Neural cell (in vitro differentiated cells): ENCODE data around the gene SRF. TPM values are rescaled to one million over a fixed set of nuclear protein-coding genes. Genes with fewer than 3 reads are reported as not detected.

Source experiments
- H2AFZ ChIP-seq: fragments of 200-600, 300-800 bp; sonication (generic), shearing (Covaris generic); 2 replicates; pipeline ENCODE4 v1.6.0; 2014; ENCODE audit warnings: low read depth, mild to moderate bottlenecking, antibody characterized with exemption, low read length, moderate library complexity
- H3F3A ChIP-seq: fragments of 200-600 bp; shearing (Covaris generic); 2 replicates; pipeline ENCODE4 v1.6.1; 2016; ENCODE audit warnings: mild to moderate bottlenecking, moderate library complexity, mixed read lengths, antibody characterized with exemption, low read length; ENCODE audit not compliant: insufficient read depth, poor library complexity, severe bottlenecking
- H3K27ac ChIP-seq: fragments of 200-600, 300-800 bp; sonication (generic), shearing (Covaris generic); 2 replicates; pipeline ENCODE4 v1.5.1; 2014; ENCODE audit warnings: mild to moderate bottlenecking, low read length, moderate library complexity
- H3K27me3 ChIP-seq: fragments of 300-800, 200-600 bp; sonication (generic), shearing (Covaris generic); 2 replicates; pipeline ENCODE4 v1.6.0; 2014; ENCODE audit warnings: mild to moderate bottlenecking, low read depth, low read length, moderate library complexity; ENCODE audit not compliant: insufficient read depth
- H3K36me3 ChIP-seq: fragments of 300-800, 200-600 bp; sonication (generic), shearing (Covaris generic); 2 replicates; pipeline ENCODE4 v1.5.1; 2014; ENCODE audit warnings: mild to moderate bottlenecking, antibody characterized with exemption, low read length, moderate library complexity; ENCODE audit not compliant: insufficient read depth
- H3K4me2 ChIP-seq: fragments of 300-800, 200-600 bp; sonication (generic), shearing (Covaris generic); 2 replicates; pipeline ENCODE4 v1.6.0; 2014; ENCODE audit warnings: mild to moderate bottlenecking, low read length
- H3K4me3 ChIP-seq: fragments of 300-800, 200-600 bp; sonication (generic), shearing (Covaris generic); 2 replicates; pipeline ENCODE4 v1.5.1; 2014; ENCODE audit warnings: mild to moderate bottlenecking, low read length, moderate library complexity
- H3K79me2 ChIP-seq: fragments of 200-600 bp; shearing (Covaris generic); replicated peaks from 2 replicates; pipeline ENCODE4 v1.6.0; 2014; ENCODE audit warnings: mild to moderate bottlenecking, low read length, moderate library complexity; ENCODE audit not compliant: insufficient read depth
- H3K9ac ChIP-seq: fragments of 300-800, 200-600 bp; sonication (generic), shearing (Covaris generic); 2 replicates; pipeline ENCODE4 v1.6.1; 2016; ENCODE audit warnings: mild to moderate bottlenecking, low read length, mixed read lengths
- H3K9me2 ChIP-seq: fragments of 200-600 bp; shearing (Covaris generic); 2 replicates; pipeline ENCODE4 v1.6.1; 2016; ENCODE audit warnings: mild to moderate bottlenecking, low read length, mixed read lengths; ENCODE audit not compliant: insufficient read depth
- H3K9me3 ChIP-seq: fragments of 200-600, 300-800 bp; sonication (generic), shearing (Covaris generic); 2 replicates; pipeline ENCODE4 v1.6.1; 2016; ENCODE audit warnings: mild to moderate bottlenecking, mixed run types, low read length, moderate library complexity, mixed read lengths
- H4K20me1 ChIP-seq: fragments of 200-600 bp; shearing (Covaris generic); 2 replicates; pipeline ENCODE4 v1.6.1; 2016; ENCODE audit warnings: mild to moderate bottlenecking, mixed run types; ENCODE audit not compliant: insufficient read depth
- CTCF ChIP-seq: fragments of 450-650 bp; IDR thresholded peaks from 2 replicates; pipeline ENCODE4 v1.5.1; 2014; ENCODE audit warnings: antibody characterized with exemption, mild to moderate bottlenecking, moderate library complexity; ENCODE audit not compliant: poor library complexity, severe bottlenecking
- EP300 ChIP-seq: fragments of 450-650 bp; conservative IDR thresholded peaks from 2 replicates; pipeline ENCODE4 v1.6.1; 2014; ENCODE audit warnings: antibody characterized with exemption, mild to moderate bottlenecking, moderate library complexity; ENCODE audit not compliant: poor library complexity, severe bottlenecking
- EZH2 ChIP-seq: fragments of 200-600, 300-800 bp; shearing (Covaris generic), sonication (generic); IDR thresholded peaks from 2 replicates; pipeline ENCODE4 v1.6.1; 2014; ENCODE audit warnings: antibody characterized with exemption, low read length, borderline replicate concordance, mild to moderate bottlenecking; ENCODE audit not compliant: insufficient read depth, poor library complexity, severe bottlenecking
- MXI1 ChIP-seq: fragments of 450-650 bp; conservative IDR thresholded peaks from 2 replicates; pipeline ENCODE4 v1.6.1; 2014; ENCODE audit warnings: antibody characterized with exemption, mild to moderate bottlenecking; ENCODE audit not compliant: poor library complexity, severe bottlenecking
- POLR2AphosphoS5 ChIP-seq: IDR thresholded peaks from 2 replicates; pipeline ENCODE4 v1.6.1; 2012
- RAD21 ChIP-seq: fragments of 450-650 bp; conservative IDR thresholded peaks from 2 replicates; pipeline ENCODE4 v1.6.1; 2014; ENCODE audit warnings: antibody characterized with exemption, mild to moderate bottlenecking, moderate library complexity
- SMC3 ChIP-seq: fragments of 450-650 bp; conservative IDR thresholded peaks from 2 replicates; pipeline ENCODE4 v1.6.1; 2014; ENCODE audit warnings: antibody characterized with exemption, mild to moderate bottlenecking, moderate library complexity; ENCODE audit not compliant: poor library complexity
- TAF1 ChIP-seq: IDR thresholded peaks from 2 replicates; pipeline ENCODE4 v1.6.1; 2012; ENCODE audit warnings: low read depth
- polyA plus RNA-seq: library from polyadenylated mRNA; depleted of rRNA; stranded (reverse); fragments of >200 nt; gene quantifications from 2 replicates; pipeline ENCODE4 v1.2.3, GENCODE V29; 2014
- TF ChIP-seq, protein P1 (sequence below): IDR thresholded peaks from 2 replicates; pipeline ENCODE4 v1.6.1; 2012; ENCODE audit warnings: borderline replicate concordance

SRF gene
- polyA plus RNA-seq, 1 donor from 2014 or later: 24.8 TPM

DNA sequence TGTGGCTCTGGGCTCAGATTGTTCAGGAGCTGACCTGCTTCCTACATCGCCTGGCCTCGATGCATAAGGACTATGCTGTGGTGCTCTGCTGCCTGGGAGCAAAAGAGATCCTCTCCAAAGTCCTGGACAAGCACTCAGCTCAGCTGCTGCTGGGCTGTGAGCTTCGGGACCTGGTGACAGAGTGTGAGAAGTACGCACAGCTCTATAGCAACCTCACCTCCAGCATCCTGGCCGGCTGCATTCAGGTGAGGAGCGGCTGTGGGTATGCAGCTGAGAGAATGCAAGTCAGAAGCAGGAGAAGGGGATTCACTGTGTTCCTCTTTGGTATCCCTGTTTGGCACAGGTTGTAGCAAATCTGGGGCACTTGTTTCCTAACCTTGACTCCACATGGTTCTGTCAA is 28.8 kb downstream of the SRF start:
- Histone ChIP-seq H2AFZ (no peak overlapping the region), H3F3A (no peaks in the 10 kb centered on the region), H3K9me2 (no peaks in the 10 kb centered on the region), H3K9me3 (no peaks in the 10 kb centered on the region), H4K20me1 (no peaks in the 10 kb centered on the region), H3K4me2 (no peak overlapping the region), H3K27ac (no peak overlapping the region), H3K36me3 (no peaks in the 10 kb centered on the region), H3K27me3 (no peaks in the 10 kb centered on the region), H3K4me3 (no peak overlapping the region), H3K79me2 (no peaks in the 10 kb centered on the region), H3K9ac (no peak overlapping the region)
- TF ChIP-seq TAF1 (no peak), RAD21 (no peak)
- TF ChIP-seq, protein P1, sequence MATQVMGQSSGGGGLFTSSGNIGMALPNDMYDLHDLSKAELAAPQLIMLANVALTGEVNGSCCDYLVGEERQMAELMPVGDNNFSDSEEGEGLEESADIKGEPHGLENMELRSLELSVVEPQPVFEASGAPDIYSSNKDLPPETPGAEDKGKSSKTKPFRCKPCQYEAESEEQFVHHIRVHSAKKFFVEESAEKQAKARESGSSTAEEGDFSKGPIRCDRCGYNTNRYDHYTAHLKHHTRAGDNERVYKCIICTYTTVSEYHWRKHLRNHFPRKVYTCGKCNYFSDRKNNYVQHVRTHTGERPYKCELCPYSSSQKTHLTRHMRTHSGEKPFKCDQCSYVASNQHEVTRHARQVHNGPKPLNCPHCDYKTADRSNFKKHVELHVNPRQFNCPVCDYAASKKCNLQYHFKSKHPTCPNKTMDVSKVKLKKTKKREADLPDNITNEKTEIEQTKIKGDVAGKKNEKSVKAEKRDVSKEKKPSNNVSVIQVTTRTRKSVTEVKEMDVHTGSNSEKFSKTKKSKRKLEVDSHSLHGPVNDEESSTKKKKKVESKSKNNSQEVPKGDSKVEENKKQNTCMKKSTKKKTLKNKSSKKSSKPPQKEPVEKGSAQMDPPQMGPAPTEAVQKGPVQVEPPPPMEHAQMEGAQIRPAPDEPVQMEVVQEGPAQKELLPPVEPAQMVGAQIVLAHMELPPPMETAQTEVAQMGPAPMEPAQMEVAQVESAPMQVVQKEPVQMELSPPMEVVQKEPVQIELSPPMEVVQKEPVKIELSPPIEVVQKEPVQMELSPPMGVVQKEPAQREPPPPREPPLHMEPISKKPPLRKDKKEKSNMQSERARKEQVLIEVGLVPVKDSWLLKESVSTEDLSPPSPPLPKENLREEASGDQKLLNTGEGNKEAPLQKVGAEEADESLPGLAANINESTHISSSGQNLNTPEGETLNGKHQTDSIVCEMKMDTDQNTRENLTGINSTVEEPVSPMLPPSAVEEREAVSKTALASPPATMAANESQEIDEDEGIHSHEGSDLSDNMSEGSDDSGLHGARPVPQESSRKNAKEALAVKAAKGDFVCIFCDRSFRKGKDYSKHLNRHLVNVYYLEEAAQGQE: no peak

- H3K27ac ChIP-seq: no peak overlapping the region
- H3K79me2 ChIP-seq: no peaks in the 10 kb centered on the region
- H3K9me2 ChIP-seq: no peaks in the 10 kb centered on the region
- TF ChIP-seq EP300 (no peak), SMC3 (no peak), CTCF (no peak), TAF1 (no peak), POLR2AphosphoS5 (no peak), EZH2 (no peak), RAD21 (no peak), MXI1 (no peak)
- TF ChIP-seq, protein P1: no peak
- no peak overlapping the region for H3K9ac ChIP-seq
- H3K4me3 ChIP-seq: no peak overlapping the region
- no peaks in the 10 kb centered on the region for H3F3A ChIP-seq
- no peaks in the 10 kb centered on the region for H4K20me1 ChIP-seq
- no peak overlapping the region for H2AFZ ChIP-seq
- no peaks in the 10 kb centered on the region for H3K36me3 ChIP-seq
- H3K27me3 ChIP-seq: no peaks in the 10 kb centered on the region
- H3K4me2 ChIP-seq: no peak overlapping the region
- H3K9me3 ChIP-seq: no peaks in the 10 kb centered on the region
These were observed 29.5 kb downstream of the SRF start for GRCh38 chr6:43200541-43200940.
